HG03442 (cell line): ENCODE measurements around the gene LPP.

Source experiments
- ATAC-seq: cut with Tn5 transposase; IDR thresholded peaks from one replicate; pipeline ENCODE4 v1.9.1; 2021; ENCODE audit warnings: mild to moderate bottlenecking, moderate library complexity; ENCODE audit not compliant: unreplicated experiment

The LPP gene

GRCh38 chr3:188218603-188219002 lies 64.6 kb downstream of the LPP start:
- no peak for ATAC-seq

- ATAC-seq: no peak
Measured at GRCh38 chr3:188219147-188219546, 65.2 kb downstream of the LPP start.

GRCh38 chr3:188220097-188220788 lies 66.3 kb downstream of the LPP start:
- ATAC-seq: no peak

DNA sequence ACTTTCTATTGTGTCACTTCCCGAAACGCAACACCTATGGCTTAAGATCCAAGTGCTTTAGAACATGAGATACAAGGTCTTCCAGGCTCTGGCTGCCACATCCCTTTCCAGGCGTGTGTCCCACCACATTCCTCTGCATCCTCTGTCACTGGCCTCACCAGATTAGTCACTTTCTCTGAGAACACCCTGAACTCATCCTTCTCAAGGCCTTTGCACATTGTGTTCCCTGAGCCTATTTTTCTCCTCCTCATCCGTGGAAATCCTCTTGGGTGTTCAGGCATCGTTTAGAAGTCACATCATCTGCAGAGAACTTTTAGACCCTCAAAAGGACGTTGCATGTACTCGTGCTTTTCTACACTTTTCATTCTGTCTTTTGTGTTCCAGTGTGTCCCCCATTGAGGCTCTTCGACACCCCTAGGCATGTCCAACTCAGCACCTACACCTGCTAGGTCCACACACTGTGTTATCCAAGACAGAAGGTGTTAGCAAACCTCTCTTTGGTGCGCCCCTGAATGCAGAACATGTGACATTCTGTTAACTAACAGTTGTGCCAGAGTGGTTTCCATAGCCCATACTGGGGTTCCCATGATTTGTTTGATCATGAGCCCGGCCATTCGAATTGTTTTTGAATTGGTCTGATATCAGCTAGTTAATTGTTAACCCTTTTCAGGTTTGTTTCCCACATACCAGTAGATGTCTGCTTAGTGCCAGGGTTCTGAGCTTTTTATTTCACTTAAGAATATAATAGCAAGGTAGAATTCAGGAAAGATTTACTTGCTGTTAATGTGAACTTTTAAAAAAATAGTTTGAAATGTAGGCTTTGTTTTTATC lies 67.2 kb downstream of the LPP start:
- ATAC-seq: no peak

- no peak for ATAC-seq
Measured at GRCh38 chr3:188223936-188224335, 70.0 kb downstream of the LPP start.

DNA sequence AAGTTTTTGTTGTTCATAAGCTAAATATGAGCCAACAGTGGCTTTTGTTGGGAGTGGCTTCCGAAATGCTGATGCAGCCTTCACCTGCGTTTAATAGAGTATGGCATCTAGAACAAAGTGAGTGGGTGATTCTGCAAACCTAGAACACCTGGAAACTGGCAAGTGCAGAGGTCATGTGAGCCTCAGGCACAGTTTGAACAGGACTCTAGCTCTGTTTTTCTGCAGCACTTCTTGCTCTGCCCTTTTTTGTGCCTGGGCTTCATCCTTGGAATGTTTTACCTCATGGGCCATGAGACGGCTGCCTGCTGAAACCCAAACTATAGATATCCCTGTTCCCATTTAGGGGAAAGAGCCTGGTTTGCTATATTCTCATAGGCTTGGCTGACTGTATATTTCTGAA lies 73.5 kb downstream of the LPP start:
- no peak for ATAC-seq

- no peak for ATAC-seq
Measured at GRCh38 chr3:188229177-188229576, 75.2 kb downstream of the LPP start.

GRCh38 chr3:188229726-188230125 lies 75.8 kb downstream of the LPP start:
- no peak for ATAC-seq

GRCh38 chr3:188230962-188231361 lies 77.0 kb downstream of the LPP start:
- no peak for ATAC-seq

- ATAC-seq: no peak
Measured at GRCh38 chr3:188231456-188231855, 77.5 kb downstream of the LPP start.

DNA sequence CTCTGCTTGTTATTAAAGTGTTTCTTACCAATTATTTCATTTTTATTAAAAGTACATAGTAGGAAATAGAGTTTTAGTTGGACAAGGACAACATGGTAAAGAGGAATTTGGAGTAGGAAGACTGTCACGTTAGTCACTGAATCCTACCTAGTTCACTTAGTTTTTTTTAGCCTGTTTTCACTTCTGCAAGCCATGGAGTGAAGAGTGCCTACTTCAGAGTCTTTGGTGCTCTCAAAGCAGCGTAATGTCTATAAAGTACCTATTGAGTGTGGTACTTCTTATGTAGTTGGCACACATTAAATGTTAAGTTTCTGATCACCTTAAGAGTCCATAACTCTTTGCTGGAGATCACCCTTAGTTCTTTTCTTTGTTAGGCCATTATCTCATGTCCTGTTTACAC lies 78.7 kb downstream of the LPP start:
- ATAC-seq: no peak

DNA sequence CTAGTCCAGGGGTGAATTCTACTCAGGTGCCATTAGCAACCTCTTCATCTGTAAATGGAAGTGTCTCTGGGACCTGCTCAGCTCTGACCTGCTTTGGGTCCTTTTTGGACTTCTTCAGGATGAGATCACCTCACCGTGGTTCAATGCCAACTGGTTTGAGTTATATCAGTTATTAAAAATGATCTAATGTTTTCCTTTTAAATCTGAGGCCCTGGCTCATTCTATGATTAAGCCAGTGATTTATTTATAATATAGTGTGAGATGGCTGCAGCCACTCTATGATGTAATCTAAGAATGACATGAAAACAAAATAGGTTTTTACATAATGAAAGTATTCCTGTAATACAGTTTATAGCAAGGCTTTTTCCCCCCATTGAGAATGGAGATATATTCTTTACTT lies 79.4 kb downstream of the LPP start:
- no peak for ATAC-seq

GRCh38 chr3:188234132-188234531 lies 80.2 kb downstream of the LPP start:
- no peak for ATAC-seq

GRCh38 chr3:188236271-188236670 lies 82.3 kb downstream of the LPP start:
- no peak for ATAC-seq

DNA sequence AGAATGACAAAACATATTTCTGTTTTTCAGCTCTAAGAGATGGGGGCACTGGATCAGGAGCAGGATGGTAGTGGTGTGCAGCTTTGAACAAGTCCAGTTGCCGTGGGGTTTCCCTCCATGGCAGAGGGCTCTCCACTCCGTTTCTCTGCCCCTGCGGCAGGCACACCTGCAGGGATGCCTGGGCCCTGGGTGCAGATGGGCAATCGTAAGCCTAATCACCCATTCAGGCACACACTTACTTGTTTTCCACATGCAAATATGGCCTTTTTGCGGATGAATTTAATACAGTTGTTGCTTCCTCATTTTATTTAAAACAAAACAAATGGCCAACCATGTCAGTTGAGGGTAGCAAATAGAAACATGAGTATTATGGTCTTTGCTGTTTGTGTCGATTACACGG lies 85.1 kb downstream of the LPP start:
- no peak for ATAC-seq

- ATAC-seq: no peak
Measured at GRCh38 chr3:188239577-188239976, 85.6 kb downstream of the LPP start.

GRCh38 chr3:188240189-188240981 lies 86.4 kb downstream of the LPP start:
- no peak for ATAC-seq

DNA sequence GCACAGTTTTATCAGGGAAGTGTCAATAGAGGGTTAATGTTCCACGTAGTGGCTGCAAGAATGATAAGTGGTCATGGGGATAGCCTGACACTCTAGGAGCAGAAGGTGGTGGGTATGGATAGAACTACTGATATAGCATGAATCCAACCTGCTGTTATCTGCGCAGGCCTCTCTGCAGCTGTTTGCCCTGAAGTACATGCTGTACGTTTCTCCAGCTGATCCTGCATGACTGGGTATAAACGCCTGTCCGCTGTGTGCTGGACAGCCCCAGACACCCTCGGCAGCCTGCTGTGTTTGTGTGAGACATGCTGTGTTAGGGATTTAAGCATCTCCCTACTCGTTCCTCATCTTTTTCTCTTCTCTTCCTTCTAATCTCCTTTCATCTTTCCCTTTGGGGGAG lies 87.1 kb downstream of the LPP start:
- no peak for ATAC-seq

DNA sequence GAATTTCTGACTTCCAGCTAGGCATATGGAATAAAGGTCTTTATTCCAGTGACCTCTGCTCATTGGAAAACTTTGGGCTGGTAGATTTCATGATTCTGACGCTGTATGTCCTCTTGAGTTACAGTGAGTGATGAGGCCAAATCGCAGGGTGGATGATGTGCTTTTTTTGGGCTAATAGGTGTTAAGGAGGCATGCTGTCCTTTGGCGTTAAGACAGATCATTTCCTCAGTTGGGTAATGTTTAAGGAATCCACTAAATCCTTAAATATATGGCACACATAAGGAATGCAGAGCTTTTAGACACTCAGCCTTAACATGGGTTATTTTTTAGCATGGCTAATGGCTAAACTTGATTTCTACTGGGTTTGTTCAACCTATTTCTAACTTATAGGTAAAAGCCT lies 87.9 kb downstream of the LPP start:
- ATAC-seq: no peak

- no peak for ATAC-seq
Measured at GRCh38 chr3:188242436-188243123, 88.6 kb downstream of the LPP start.
